ENCODE results near the gene LRRC8D.

LRRC8D gene

GRCh38 chr1:89872567-89872966, 51.7 kb downstream of the LRRC8D start:
- DNase-seq: no peak

- no peak for DNase-seq
Measured at GRCh38 chr1:89873288-89873687, 52.5 kb downstream of the LRRC8D start.

GRCh38 chr1:89873770-89874169, 52.9 kb downstream of the LRRC8D start:
- no peak for DNase-seq

- no peak for DNase-seq
Measured at GRCh38 chr1:89876463-89876862, 55.6 kb downstream of the LRRC8D start.

GRCh38 chr1:89877756-89878155, 56.9 kb downstream of the LRRC8D start:
- no peak for DNase-seq

GRCh38 chr1:89878256-89878655, 57.4 kb downstream of the LRRC8D start:
- no peak for DNase-seq

- DNase-seq: no peak
Measured at GRCh38 chr1:89880679-89881078, 59.8 kb downstream of the LRRC8D start.

GRCh38 chr1:89881415-89882058, 60.7 kb downstream of the LRRC8D start:
- DNase-seq: no peak

- DNase-seq: no peak
Measured at GRCh38 chr1:89882348-89883029, 61.7 kb downstream of the LRRC8D start.

- no peak for DNase-seq
Measured at GRCh38 chr1:89883030-89883379, 62.2 kb downstream of the LRRC8D start.

GRCh38 chr1:89884718-89885596, 64.1 kb downstream of the LRRC8D start:
- DNase-seq: no peak

- no peak for DNase-seq
Measured at GRCh38 chr1:89887270-89887669, 66.4 kb downstream of the LRRC8D start.

- DNase-seq: no peak
Measured at GRCh38 chr1:89887713-89888112, 66.9 kb downstream of the LRRC8D start.

- no peak for DNase-seq
Measured at GRCh38 chr1:89888480-89889322, 67.9 kb downstream of the LRRC8D start.

- DNase-seq: no peak
Measured at GRCh38 chr1:89889323-89889615, 68.4 kb downstream of the LRRC8D start.

- no peak for DNase-seq
Measured at GRCh38 chr1:89890085-89890752, 69.4 kb downstream of the LRRC8D start.

GRCh38 chr1:89892816-89893215, 72.0 kb downstream of the LRRC8D start:
- no peak for DNase-seq

- DNase-seq: no peak
Measured at GRCh38 chr1:89894210-89895201, 73.7 kb downstream of the LRRC8D start.

GRCh38 chr1:89896105-89896942, 75.5 kb downstream of the LRRC8D start:
- DNase-seq: no peak
